B cell (primary cell): Measurements from ENCODE around the gene GADD45B. TPM values are rescaled to one million over a fixed set of nuclear protein-coding genes. Genes with fewer than 3 reads are reported as not detected.
A peak's percentile ranks its signal among the peaks of the same experiment; 100 is the strongest.

Experiments used
- ATAC-seq: fragments of 200-7000 bp; cut with Tn5 transposase; one replicate; pipeline ENCODE4 v1.10.0; 2021; ENCODE audit warnings: low read depth, mild to moderate bottlenecking, moderate number of reproducible peaks, moderate library complexity
- CTCF ChIA-PET: fragments of 350-600 bp; sonication (Branson Sonifier 250); formaldehyde crosslinking; loops from one replicate; lab custom pipeline; 2021; ENCODE audit warnings: antibody characterized with exemption, inconsistent platforms; lab: Charles Lee
- POLR2A ChIA-PET: fragments of 350-600 bp; sonication (Branson Sonifier 250); formaldehyde crosslinking; loops from one replicate; lab custom pipeline; 2021; ENCODE audit warnings: antibody characterized with exemption; lab: Charles Lee
- DNase-seq: peaks from one replicate; pipeline ENCODE4 v3.0.0; 2013
- H2AFZ ChIP-seq: 2 replicates; pipeline ENCODE4 v1.6.1; 2012; ENCODE audit warnings: mild to moderate bottlenecking, low read depth, low read length; ENCODE audit not compliant: insufficient read depth, poor library complexity, severe bottlenecking
- H3K27ac ChIP-seq, 2 donors: 1 replicate in 1 of 2; 2 replicates in 1 of 2; pipeline ENCODE4 v1.5.1; 2012 to 2013; ENCODE audit warnings: low read length in 2 of 2, mild to moderate bottlenecking in 2 of 2, moderate library complexity in 1 of 2
- H3K27me3 ChIP-seq, 4 experiments: fragments of 200-600 bp in 1 of 4; sonication (generic) in 1 of 4; replicated peaks in 1 of 4; 1 replicate in 2 of 4; 2 replicates in 2 of 4; pipeline versions ENCODE4 v1.6.1 to v1.7.0; 2013 to 2016; ENCODE audit warnings: low read length in 3 of 4, mild to moderate bottlenecking in 2 of 4, mixed read lengths in 1 of 4, moderate library complexity in 1 of 4; ENCODE audit not compliant: insufficient read depth in 4 of 4, control insufficient read depth in 3 of 4; ENCODE audit errors: control extremely low read depth in 1 of 4
- H3K36me3 ChIP-seq, 2 experiments: replicated peaks in 1 of 2; 1 replicate in 1 of 2; 2 replicates in 1 of 2; pipeline versions ENCODE4 v1.6.1 to v1.7.1; 2013; ENCODE audit warnings: low read length in 1 of 2; ENCODE audit not compliant: insufficient read depth in 2 of 2, control insufficient read depth in 1 of 2; ENCODE audit errors: control extremely low read depth in 1 of 2, extremely low read depth in 1 of 2
- H3K4me1 ChIP-seq, 2 donors: fragments of 200-600 bp in 1 of 2; sonication (generic) in 1 of 2; 1 replicate in 1 of 2; 2 replicates in 1 of 2; pipeline versions ENCODE4 v1.5.1 to v1.6.1; 2013 to 2017; ENCODE audit warnings: low read length in 2 of 2; ENCODE audit not compliant: control insufficient read depth in 2 of 2, insufficient read depth in 2 of 2
- H3K4me2 ChIP-seq: replicated peaks from 2 replicates; pipeline ENCODE3; 2012; ENCODE audit warnings: mild to moderate bottlenecking, low read depth, low read length; ENCODE audit not compliant: poor library complexity, severe bottlenecking
- H3K4me3 ChIP-seq, 5 experiments: fragments of 200-600 bp in 1 of 5; sonication (generic) in 1 of 5; 1 replicate in 3 of 5; 2 replicates in 2 of 5; pipeline versions ENCODE4 v1.5.1 to v1.7.0; 2011 to 2016; ENCODE audit warnings: low read length in 4 of 5, mild to moderate bottlenecking in 4 of 5, low read depth in 2 of 5, control low read depth in 1 of 5, moderate library complexity in 1 of 5; ENCODE audit not compliant: insufficient read depth in 1 of 5; ENCODE audit errors: control extremely low read depth in 1 of 5, extremely low read depth in 1 of 5
- H3K79me2 ChIP-seq: fragments of 200-600 bp; sonication (generic); one replicate; pipeline ENCODE4 v1.6.0; 2016; ENCODE audit warnings: low read length; ENCODE audit not compliant: control insufficient read depth, insufficient read depth
- H3K9ac ChIP-seq: fragments of 200-600 bp; sonication (generic); 2 replicates; pipeline ENCODE4 v1.6.1; 2017; ENCODE audit warnings: mild to moderate bottlenecking, low read length, moderate library complexity
- H3K9me3 ChIP-seq, 3 donors: one replicate each; pipeline versions ENCODE4 v1.6.1 to v1.7.1; 2013; ENCODE audit warnings: low read length in 2 of 3; ENCODE audit not compliant: control insufficient read depth in 2 of 3, insufficient read depth in 1 of 3; ENCODE audit errors: control extremely low read depth in 1 of 3
- H4K20me1 ChIP-seq: 2 replicates; pipeline ENCODE4 v1.6.0; 2012; ENCODE audit warnings: mild to moderate bottlenecking, low read length; ENCODE audit not compliant: insufficient read depth, control insufficient read depth, poor library complexity, severe bottlenecking
- H3K27ac Mint-ChIP-seq: one replicate; pipeline ENCODE4 v1.8.0; 2021; ENCODE audit warnings: mixed read lengths
- H3K27me3 Mint-ChIP-seq: one replicate; pipeline ENCODE4 v1.8.0; 2021; ENCODE audit warnings: mixed read lengths
- H3K4me1 Mint-ChIP-seq: one replicate; pipeline ENCODE4 v1.8.0; 2021; ENCODE audit warnings: mixed read lengths
- H3K4me3 Mint-ChIP-seq: one replicate; pipeline ENCODE4 v1.8.0; 2021; ENCODE audit warnings: mixed read lengths
- H3K9me3 Mint-ChIP-seq: one replicate; pipeline ENCODE4 v1.8.0; 2022; ENCODE audit warnings: mixed read lengths; ENCODE audit not compliant: insufficient read depth
- EZH2 ChIP-seq: IDR thresholded peaks from 2 replicates; pipeline ENCODE4 v1.6.1; 2012; ENCODE audit warnings: borderline replicate concordance, low read depth, mild to moderate bottlenecking, moderate library complexity, low read length; ENCODE audit not compliant: insufficient read depth, poor library complexity, severe bottlenecking
- WGBS: methylation state at CpG from one replicate; pipeline ENCODE4 v1.1.5; 2013; ENCODE audit warnings: missing lambda C conversion rate; ENCODE audit not compliant: insufficient coverage; 5-methylcytosine and 5-hydroxymethylcytosine counted together
- intact Hi-C: fragments of 100-400 bp; cut with micrococcal nuclease; formaldehyde crosslinking; loops from one replicate; pipeline ENCODE4 v1.10.0; 2022
- polyA plus RNA-seq: library from polyadenylated mRNA; depleted of rRNA; stranded (reverse); fragments of >200 nt; gene quantifications from 2 replicates; pipeline ENCODE4 v1.2.3, GENCODE V29; 2012
- total RNA-seq, 2 donors: library from RNA; stranded (reverse); fragments of 120-200 nt in 1 of 2; gene quantifications; 1 replicate in 1 of 2; 2 replicates in 1 of 2; pipeline versions ENCODE4 v1.2.3 to v1.2.4, GENCODE V29; 2013 to 2022
- TF ChIP-seq, protein P1 (sequence below): fragments of 200-600 bp; IDR thresholded peaks from one replicate; pipeline ENCODE4 v1.8.0; 2022; ENCODE audit warnings: antibody characterized with exemption, mild to moderate bottlenecking

The GADD45B gene
- total and polyA plus RNA-seq, 2 donors (not counting 1 experiment from before 2014, with no cell fraction given), result 166 to 215 TPM

- intact Hi-C loops, result loop anchor here (2.0 to 10.0 kb wide), 4 partner anchors 18 to 322 kb away; partner anchors contain the start of genes AP3D1 and SLC39A3
- Histone ChIP-seq H3K27ac (peak overlapping the region; percentile 70 to 74), H3K4me1 (peaks cover 30 to 47% of the 10 kb centered on the region in 2 donors), H3K36me3 (no peaks in the 10 kb centered on the region), H3K4me2 (peak overlapping the region; percentile 100), H3K4me3 (peak overlapping the region; percentile 94 to 100 (median 100)), H2AFZ (no peak overlapping the region), H4K20me1 (peaks cover 37% of the 10 kb centered on the region), H3K79me2 (peaks cover 30% of the 10 kb centered on the region), H3K27me3 (no peaks in the 10 kb centered on the region), H3K9me3 (peaks cover 0 to 11% (median 0%) of the 10 kb centered on the region in 3 donors), H3K9ac (peak overlapping the region; percentile 85)
- ATAC-seq (no peak), DNase-seq (no peak)
- WGBS, result 6% methylated on average over 27 of the region's 27 CpGs
- ChIA-PET CTCF (interaction anchor here (0.6 to 4.2 kb wide), 21 partner anchors 11 to 172 kb away, joined by 3 to 134 read pairs (median 7); partner anchors contain the start of gene LMNB2), POLR2A (interaction anchor here (0.6 to 4.7 kb wide), 32 partner anchors 13 to 583 kb away, joined by 3 to 77 read pairs (median 8); partner anchors contain the start of genes LMNB2 and TIMM13)
- H3K27ac Mint-ChIP-seq, result peak overlapping the region; percentile 93
- peak overlapping the region; percentile 93 for H3K4me3 Mint-ChIP-seq
- TF ChIP-seq EZH2, result no peak
- TF ChIP-seq, protein P1, sequence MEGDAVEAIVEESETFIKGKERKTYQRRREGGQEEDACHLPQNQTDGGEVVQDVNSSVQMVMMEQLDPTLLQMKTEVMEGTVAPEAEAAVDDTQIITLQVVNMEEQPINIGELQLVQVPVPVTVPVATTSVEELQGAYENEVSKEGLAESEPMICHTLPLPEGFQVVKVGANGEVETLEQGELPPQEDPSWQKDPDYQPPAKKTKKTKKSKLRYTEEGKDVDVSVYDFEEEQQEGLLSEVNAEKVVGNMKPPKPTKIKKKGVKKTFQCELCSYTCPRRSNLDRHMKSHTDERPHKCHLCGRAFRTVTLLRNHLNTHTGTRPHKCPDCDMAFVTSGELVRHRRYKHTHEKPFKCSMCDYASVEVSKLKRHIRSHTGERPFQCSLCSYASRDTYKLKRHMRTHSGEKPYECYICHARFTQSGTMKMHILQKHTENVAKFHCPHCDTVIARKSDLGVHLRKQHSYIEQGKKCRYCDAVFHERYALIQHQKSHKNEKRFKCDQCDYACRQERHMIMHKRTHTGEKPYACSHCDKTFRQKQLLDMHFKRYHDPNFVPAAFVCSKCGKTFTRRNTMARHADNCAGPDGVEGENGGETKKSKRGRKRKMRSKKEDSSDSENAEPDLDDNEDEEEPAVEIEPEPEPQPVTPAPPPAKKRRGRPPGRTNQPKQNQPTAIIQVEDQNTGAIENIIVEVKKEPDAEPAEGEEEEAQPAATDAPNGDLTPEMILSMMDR, result no peak
- H3K9me3 Mint-ChIP-seq, result no peaks in the 10 kb centered on the region
- H3K27me3 Mint-ChIP-seq, result no peaks in the 10 kb centered on the region
- H3K4me1 Mint-ChIP-seq, result peaks cover 34% of the 10 kb centered on the region
Measured at GRCh38 chr19:2477141-2477710, 1.3 kb downstream of the GADD45B start.

DNA sequence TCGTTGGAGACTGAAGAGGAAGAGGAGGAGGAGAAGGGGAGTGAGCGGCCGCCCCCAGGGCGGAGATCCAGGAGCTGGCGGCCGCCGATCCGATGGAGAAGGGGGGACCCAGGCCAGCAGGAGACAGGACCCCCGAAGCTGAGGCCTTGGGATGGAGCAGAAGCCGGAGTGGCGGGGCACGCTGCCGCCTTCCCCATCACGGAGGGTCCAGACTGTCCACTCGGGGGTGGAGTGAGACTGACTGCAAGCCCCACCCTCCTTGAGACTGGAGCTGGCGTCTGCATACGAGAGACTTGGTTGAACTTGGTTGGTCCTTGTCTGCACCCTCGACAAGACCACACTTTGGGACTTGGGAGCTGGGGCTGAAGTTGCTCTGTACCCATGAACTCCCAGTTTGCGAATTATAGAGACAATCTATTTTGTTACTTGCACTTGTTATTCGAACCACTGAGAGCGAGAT is 1.8 kb downstream of the GADD45B start:
- ChIA-PET POLR2A (interaction anchor here (0.5 to 4.7 kb wide), 20 partner anchors 15 to 271 kb away, joined by 3 to 77 read pairs (median 8); no protein-coding TSS in a partner anchor), CTCF (interaction anchor here (0.6 to 4.2 kb wide), 21 partner anchors 10 to 204 kb away, joined by 3 to 134 read pairs (median 5); partner anchors contain the start of gene LMNB2)
- Histone ChIP-seq H3K4me1 (peaks cover 30 to 47% of the 10 kb centered on the region in 2 donors), H3K4me2 (peak overlapping the region; percentile 100), H3K36me3 (no peaks in the 10 kb centered on the region), H3K9me3 (peaks cover 0 to 16% (median 0%) of the 10 kb centered on the region in 3 donors), H3K27me3 (no peaks in the 10 kb centered on the region), H3K27ac (peak overlapping the region; percentile 11 to 70), H3K9ac (peak overlapping the region; percentile 85), H3K79me2 (peaks cover 30% of the 10 kb centered on the region), H4K20me1 (peaks cover 37% of the 10 kb centered on the region), H3K4me3 (peak overlapping the region; percentile 70 to 100 (median 100)), H2AFZ (no peak overlapping the region)
- Mint-ChIP-seq H3K9me3 (no peaks in the 10 kb centered on the region), H3K27ac (peak overlapping the region; percentile 93), H3K4me1 (peaks cover 34% of the 10 kb centered on the region), H3K27me3 (no peaks in the 10 kb centered on the region), H3K4me3 (peak overlapping the region; percentile 93)
- ATAC-seq (no peak), DNase-seq (peak; percentile 62)
- no peak for TF ChIP-seq EZH2
- TF ChIP-seq, protein P1, result no peak
- intact Hi-C loops, result loop anchor here (2.0 to 10.0 kb wide), 4 partner anchors 17 to 323 kb away; partner anchors contain the start of genes AP3D1 and SLC39A3
- WGBS, result 41% methylated on average over 15 of the region's 21 CpGs
